ENCODE results near the gene DNAJC5G.

The DNAJC5G gene, protein sequence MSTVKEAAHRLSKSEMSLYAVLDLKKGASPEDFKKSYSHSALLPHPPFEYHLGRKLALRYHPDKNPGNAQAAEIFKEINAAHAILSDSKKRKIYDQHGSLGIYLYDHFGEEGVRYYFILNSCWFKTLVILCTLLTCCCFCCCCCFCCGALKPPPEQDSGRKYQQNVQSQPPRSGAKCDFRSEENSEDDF

DNA sequence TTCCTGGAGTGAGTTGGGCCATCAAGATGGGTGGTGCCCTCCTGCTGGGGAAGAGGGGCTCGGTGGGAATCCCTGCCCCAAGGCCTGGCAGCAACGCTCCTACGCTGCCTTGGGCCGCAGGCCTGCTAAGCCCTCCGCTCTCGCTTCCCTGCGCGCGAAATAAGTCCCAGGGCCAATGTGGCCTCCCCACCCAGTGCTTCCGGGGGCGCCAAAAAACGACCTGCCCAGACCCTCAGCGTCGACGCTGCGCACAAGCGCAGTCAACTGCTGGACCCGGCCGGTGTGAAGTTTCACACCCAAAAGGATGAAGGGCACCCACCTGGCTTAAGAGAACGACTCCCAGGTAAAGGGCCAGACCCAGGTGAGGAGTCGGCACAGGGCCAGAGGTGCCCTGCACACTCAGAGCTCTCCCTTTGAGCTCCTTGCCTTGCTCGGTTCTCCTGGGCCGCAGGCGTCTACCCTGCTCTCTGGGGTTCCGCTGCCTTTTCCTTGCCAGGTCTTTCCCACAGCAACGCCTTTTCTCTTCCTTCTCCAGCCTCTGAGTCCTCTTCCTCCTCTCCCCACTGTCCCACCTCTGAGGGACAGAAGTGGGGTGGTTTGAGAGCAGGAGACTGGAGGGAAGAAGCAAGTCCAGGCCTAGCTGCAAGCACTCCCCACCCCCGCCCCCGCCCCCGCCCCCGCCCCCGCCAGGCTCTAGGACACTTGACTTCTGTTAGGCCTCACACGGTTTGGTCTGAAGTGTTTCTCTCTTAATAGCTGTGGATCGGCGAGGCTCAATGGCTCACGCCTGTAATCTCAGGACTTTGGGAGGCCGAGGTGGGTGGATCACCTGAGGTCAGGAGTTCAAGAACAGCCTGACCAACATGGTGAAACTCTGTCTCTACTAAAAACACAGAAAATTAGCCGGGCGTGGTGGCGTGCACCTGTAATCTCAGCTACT is at the start of gene DNAJC5G:
TSS of gene DNAJC5G (plus strand) at position 223 of the 940 bp plus-strand sequence. CDS start 1,296 bp downstream, outside the sequence.
- DNase-seq, result no peak

DNA sequence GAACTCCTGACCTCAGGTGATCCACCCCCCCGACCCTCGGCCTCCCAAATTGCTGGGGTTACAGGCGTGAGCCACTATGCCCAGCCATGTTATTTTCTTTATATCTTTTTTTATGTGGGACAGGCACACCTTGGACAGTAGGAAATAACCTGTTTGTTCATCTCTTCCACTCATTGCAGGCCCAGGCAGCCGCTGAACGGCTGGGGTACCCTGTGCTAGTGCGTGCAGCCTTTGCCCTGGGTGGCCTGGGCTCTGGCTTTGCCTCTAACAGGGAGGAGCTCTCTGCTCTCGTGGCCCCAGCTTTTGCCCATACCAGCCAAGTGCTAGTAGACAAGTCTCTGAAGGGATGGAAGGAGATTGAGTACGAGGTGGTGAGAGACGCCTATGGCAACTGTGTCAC is 49.7 kb upstream of the DNAJC5G start:
- no peak for DNase-seq

DNA sequence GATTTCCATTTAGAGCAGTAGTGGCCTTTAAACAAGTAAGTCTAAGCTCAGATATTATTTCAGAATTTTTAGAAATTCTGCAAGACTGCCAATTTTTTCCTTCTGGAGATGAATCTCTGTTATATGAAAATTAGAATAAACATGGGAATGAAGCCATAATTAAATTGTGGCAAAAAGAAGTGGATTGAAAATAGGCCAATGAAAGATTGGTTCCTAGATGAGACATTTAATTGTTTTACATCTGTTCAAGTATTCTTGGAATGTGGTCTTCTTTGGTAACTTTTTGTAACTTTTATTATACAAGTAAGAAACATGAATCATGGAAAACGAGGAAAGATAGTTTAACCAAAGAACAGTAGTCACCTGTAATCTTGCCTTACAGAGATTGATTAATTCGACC is 47.7 kb upstream of the DNAJC5G start:
- DNase-seq, result no peak

DNA sequence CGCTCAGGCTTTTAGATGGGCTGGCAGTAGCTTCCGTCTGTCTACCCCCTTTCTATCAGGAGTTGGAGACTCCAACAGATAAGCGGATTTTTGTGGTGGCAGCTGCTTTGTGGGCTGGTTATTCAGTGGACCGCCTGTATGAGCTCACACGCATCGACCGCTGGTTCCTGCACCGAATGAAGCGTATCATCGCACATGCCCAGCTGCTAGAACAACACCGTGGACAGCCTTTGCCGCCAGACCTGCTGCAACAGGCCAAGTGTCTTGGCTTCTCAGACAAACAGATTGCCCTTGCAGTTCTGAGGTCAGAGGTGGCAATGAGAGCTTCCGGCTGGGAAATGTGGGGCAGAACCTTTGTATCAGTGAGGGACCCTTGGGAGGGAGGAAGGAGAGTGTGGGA is 43.3 kb upstream of the DNAJC5G start:
- no peak for DNase-seq

DNA sequence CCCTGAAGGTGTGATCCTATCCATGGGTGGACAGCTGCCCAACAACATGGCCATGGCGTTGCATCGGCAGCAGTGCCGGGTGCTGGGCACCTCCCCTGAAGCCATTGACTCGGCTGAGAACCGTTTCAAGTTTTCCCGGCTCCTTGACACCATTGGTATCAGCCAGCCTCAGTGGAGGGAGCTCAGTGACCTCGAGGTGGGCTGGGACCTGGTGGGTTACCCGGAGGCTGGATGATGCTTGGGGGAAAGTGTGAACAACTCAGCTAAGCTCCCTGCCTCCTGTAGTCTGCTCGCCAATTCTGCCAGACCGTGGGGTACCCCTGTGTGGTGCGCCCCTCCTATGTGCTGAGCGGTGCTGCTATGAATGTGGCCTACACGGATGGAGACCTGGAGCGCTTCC is 41.9 kb upstream of the DNAJC5G start:
- DNase-seq, result no peak

DNA sequence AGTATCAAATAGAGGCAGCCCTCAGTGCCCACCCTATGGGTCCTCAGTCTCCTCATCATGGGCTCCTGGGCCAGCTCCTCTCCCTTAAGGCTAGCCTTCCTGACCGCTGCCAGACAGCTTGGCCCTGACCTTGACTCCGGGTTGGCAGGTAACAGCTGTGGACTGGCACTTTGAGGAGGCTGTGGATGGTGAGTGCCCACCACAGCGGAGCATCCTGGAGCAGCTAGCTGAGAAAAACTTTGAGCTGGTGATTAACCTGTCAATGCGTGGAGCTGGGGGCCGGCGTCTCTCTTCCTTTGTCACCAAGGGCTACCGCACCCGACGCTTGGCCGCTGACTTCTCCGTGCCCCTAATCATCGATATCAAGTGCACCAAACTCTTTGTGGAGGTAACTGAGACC is 39.1 kb upstream of the DNAJC5G start:
- DNase-seq, result no peak

DNA sequence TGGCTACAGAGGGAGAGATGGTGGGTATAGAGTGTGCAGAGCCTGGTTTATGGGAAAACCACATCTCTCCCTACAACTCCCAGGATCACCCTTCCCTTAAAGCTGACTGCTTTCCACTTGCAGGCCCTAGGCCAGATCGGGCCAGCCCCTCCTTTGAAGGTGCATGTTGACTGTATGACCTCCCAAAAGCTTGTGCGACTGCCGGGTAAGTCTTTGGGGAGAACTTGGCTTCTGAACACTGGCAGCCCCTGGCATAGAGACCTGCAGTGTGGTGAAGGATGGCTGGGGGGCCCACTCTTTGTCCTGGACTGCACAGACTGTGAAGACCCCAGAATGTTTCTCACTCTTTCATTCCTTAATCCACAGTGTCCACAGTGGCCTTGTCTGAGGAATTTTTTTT is 38.6 kb upstream of the DNAJC5G start:
- no peak for DNase-seq

DNA sequence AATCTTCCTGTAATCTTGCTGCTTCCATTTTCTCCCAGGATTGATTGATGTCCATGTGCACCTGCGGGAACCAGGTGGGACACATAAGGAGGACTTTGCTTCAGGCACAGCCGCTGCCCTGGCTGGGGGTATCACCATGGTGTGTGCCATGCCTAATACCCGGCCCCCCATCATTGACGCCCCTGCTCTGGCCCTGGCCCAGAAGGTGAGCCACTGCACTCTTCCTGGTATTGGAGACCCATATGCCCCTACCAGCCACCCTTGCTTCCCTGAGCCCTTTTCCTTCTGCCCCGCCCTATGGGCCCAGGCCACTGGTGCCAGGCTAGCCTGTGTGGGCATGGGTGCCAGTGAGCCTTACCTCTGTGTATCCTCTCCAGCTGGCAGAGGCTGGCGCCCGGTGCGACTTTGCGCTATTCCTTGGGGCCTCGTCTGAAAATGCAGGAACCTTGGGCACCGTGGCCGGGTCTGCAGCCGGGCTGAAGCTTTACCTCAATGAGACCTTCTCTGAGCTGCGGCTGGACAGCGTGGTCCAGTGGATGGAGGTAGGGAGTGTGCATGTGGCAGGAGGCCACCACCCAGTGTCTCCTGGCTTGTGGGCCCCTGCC is 37.8 kb upstream of the DNAJC5G start:
- no peak for DNase-seq

DNA sequence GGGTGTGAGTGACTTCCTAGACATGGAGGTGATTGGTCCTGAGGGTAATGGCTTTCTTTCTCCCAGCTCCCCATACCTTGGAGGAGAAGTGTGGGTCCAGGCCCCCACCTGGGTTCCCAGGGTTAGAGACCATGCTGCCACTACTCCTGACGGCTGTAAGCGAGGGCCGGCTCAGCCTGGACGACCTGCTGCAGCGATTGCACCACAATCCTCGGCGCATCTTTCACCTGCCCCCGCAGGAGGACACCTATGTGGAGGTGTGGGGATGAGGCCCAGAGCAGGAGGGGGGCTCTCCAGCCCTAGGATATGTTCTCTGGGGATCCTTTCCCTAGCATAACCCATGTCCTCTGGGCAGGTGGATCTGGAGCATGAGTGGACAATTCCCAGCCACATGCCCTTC is 36.3 kb upstream of the DNAJC5G start:
- DNase-seq, result no peak

DNA sequence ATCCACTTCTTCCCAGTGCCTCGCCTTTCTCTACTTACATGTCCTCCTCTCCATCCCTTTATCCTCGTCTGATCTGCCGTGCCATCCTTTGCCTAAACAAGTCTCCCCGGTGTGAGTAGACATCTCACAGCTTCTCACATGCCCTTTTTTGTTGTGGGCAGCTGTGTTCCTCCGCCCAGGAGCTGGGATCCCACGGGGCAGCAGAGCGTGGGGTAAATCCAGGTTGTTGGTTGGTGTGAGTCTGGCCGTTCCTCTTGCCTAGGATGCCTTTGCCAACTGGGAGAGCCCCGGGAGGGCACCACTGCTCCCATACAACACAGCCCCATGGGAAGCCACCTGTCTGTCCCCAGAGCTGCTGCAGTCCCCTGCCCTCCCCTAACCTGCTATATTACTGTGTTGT is 34.8 kb upstream of the DNAJC5G start:
- DNase-seq, result no peak

DNA sequence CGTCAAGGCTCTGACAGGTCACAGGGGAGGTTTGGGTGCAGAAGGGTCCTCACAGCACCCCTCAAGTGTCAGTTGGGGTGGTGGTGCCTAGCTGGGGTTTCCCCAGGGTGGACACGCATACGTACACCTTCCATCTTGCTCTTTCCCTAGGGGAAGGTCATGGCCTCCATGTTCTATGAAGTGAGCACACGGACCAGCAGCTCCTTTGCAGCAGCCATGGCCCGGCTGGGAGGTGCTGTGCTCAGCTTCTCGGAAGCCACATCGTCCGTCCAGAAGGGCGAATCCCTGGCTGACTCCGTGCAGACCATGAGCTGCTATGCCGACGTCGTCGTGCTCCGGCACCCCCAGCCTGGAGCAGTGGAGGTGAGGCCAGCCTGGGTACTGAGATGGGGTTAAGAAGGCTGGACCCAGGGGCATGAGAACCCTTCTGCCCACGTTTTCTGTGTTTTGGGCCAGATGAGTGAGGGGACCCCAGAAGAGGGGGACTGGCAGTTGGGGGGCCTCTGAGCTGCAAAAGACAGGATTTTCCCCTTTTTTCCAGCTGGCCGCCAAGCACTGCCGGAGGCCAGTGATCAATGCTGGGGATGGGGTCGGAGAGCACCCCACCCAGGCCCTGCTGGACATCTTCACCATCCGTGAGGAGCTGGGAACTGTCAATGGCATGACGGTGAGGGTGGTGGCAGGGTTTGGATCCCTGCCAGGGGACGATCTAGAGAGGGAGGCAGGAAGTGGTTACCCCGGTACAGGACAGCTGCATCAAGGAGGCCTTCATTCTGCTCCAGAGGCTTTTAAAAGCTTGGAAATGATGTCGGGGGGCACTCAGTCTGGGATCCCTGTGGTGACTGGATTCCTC is 33.2 kb upstream of the DNAJC5G start:
- no peak for DNase-seq

DNA sequence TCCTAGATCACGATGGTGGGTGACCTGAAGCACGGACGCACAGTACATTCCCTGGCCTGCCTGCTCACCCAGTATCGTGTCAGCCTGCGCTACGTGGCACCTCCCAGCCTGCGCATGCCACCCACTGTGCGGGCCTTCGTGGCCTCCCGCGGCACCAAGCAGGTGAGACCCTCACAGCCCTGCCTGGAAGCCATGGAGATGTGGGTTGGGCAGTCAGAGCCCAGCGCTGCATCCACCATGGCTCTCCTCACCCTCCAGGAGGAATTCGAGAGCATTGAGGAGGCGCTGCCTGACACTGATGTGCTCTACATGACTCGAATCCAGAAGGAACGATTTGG is 32.6 kb upstream of the DNAJC5G start:
- no peak for DNase-seq

DNA sequence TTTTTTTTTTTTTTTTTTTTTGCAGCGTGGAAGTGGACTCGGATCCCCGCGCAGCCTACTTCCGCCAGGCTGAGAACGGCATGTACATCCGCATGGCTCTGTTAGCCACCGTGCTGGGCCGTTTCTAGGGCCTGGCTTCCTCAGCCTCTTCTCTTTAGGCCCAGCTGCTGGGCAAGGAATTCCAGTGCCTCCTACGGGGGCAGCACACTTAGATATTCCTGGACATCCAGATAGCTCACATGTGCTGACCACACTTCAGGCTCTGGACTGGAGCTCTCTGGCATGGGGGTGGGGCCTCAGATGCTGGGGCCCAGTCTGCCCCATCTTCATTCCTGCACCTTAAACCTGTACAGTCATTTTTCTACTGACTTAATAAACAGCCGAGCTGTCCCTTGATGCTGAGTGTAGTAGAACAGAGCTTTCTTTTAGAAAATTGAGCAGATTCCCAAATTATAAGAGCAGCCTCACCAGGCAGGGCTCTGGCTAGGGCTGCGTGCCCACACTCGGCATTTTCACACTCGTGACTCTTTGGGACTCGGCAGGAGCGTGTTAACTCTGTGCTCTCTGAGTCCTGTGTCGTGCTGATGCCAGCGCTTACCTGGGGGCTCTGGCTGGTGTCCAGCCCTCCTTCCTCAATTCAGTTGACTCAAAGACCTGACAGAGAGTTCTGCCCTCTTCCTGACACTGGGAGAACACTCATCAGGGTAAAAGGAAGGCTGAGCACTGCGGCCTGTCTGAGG is 31.7 kb upstream of the DNAJC5G start:
- no peak for DNase-seq

DNA sequence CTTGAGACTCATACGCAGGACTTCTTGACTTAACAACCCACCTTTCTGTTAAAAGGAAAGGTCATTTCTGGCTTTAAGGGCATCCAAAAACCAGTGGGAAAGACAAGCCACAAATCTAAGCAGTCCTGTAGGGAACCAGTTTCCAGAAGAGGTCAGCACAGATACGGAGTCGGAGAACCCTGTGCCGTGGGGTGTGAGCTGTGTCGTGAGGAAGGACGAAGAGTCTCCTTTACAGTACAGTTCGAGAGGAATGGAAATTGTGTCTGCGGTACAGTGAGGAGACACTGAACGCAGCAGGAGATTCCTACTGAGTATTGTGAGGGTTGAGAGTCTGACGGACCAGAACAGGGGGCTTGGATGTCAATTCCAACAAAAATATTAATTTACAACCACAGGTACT is 30.1 kb upstream of the DNAJC5G start:
- DNase-seq, result no peak

DNA sequence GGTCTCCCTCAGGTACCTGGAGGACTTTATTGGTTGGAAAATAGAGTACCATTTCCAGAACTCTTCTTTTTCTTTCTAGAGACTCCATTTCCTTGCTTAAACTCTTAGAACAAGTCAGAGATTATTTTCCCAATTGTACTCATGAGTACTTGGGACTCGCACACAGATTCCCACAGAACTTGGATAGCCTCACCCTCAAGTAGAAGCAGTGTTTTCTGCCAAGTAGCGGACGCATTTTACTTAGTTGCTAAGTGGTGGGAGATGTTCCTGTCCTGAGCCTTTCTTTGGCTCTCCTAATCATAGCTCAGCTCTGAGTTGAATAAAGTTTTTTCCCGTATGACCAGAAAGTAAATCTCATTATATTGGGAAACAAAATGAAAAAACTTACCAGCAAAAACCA is 29.6 kb upstream of the DNAJC5G start:
- DNase-seq, result no peak

DNA sequence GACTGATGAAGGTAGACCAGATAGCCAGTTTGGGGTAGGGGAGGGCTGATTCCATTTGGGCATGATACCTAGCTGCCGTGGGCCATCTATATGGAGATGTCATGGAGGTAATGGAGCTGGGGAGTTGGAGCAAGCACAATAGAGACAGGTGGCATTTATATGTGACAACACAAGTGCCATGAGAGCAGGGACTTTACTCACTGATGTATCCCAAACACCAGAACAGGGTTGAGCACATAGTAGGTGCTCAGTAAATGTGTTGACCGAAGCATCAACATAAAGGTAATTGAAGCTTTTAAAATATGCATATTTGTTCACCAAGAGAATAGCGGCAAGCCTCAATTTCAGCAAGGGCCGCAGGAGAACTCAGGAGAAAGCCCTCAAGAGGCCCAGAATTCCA is 27.3 kb upstream of the DNAJC5G start:
- DNase-seq, result no peak

DNA sequence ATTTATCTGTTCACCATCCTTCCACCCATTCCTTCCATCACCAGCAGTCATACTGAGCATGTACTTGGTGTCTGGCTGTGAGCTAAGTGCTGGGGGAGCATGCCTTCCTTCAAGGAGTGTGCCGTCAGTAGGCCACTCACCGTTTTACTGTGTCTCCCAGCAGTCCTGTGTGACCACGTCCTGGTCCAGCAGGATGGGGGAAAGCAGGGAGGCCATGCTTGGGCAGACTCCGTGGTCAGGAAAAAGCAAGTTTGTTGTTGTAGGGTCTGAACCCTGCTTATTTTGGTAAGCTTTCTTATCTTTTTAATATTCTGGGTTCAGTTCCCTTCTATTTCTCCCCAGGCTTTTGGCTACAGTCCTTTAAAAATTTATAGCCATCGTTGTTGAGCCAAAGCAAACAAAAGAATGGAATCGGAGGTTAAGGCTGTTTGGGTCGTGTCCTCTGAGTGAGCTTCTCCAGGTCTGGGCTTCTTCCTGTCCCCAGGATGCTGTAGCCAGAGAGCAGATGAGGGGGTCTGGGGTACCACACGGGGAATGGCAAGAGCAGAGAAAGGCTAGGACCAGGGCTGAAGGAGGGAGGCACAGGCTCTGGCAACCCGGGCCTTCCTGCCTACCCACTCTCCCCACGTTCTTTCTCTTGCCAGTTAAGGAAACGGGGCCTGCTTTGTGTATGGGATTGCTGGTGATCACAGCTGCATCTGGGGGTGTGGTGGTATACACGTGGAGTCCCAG is 25.9 kb upstream of the DNAJC5G start:
- no peak for DNase-seq

DNA sequence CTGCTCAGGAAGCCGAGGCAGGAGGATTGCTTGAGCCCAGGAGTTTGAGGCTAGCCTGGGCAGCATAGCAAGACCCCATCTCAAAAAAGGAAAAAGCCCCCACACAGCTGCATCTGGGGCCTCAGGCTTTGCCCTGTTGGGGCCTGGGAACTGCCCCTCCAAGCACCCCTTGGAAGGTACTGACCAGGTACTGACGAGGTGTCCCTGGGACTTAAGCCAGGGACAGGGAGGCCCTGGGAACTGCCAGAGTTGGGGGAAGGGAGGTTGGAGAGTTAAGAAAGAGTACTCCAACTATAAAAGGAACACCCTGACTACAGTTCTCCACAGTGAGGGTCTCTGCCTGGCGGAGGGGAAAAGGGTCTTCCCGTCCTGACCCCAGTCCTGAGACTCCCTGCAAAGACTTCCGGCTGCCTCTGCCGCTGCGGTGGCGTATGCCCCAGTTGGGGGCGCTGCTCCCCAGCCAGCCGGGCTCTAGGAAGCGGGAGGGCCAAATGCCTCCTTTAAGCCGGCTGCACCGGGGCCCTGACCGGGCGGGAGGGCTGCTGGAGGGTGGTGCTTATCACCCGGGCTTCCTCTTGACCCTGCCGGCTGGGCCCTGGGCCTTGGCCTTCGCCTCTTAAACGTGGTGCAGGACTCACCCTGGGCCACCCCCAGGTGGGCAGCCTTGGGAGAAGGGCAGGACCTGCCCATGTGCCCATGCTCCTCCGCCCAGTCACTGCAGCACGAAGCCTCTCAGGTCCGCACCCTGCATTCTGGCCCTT is 25.2 kb upstream of the DNAJC5G start:
- DNase-seq, result peak; percentile 40 to 70

DNA sequence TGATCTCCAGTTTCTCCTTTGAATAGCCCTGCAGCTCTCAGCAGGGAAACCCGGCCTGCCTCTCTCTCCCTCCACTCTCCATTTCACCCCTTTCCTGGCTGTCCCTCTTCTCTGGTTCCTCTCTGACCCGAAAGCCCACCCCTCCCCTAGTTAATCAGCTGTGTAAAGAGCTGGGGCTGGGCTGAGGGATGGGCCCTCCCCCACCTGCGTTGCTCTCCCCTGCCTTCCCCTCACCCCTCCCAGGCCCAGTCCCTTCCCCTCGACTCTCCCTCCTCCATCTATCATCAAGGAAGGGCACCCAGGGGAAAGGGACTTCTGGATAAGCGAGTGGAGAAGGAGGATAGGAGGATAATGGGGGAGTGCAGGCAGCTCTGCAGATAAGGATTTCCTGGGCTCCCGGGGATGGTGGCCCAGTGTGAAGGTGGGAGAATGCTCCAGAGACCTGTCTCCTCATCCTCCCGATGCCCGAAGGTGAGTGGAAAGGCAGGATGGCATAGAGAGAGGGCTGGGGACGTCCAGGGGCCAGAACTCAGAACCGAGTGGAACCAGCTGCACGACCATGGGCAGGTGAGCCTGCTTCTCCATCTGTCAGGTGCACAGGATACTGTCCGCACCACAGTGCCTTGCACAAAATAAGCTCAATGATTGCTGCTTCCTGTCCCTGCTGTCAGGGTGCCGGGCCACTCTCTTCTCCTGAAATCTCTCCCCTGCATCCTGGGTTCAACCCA is 24.4 kb upstream of the DNAJC5G start:
- no peak for DNase-seq

DNA sequence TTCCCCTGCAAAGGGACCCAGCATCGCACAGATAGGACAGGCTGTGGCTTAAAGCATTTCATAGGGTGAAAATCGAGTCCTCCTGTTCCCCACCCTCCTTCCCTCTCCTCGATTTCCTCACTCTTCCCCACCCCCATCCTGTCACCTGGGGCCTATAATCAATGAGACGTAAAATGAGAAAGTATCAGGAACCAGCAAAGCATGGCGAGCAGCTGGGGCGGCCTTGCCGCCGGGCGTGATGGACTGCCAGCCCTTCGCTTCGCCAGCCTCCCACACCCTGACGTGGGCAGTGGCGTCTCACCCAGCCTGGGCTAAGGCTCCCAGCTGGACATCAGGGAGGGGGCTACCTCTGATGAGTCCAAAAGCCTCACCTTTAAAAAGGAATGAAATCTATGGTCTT is 23.5 kb upstream of the DNAJC5G start:
- DNase-seq, result no peak
